Measurements from ENCODE around the gene ZSCAN32. TPM values are rescaled to one million over a fixed set of nuclear protein-coding genes. Genes with fewer than 3 reads are reported as not detected.

ZSCAN32 gene
- total RNA-seq, 1 experiment from 2014 or later: 26.1 TPM

- CTCF ChIA-PET: no interaction called here
- BruUV-seq (replicated peaks): no TSS peak
- Mint-ChIP-seq H3K36me3 (ENCODE audit: insufficient read depth, unreplicated experiment) (peaks cover 70% of the 10 kb centered on the region), H3K27ac (ENCODE audit: unreplicated experiment) (no peak overlapping the region), H3K9me3 (ENCODE audit: low read depth, unreplicated experiment) (peaks cover 29% of the 10 kb centered on the region), H3K4me1 (ENCODE audit: low read depth, unreplicated experiment) (no peaks in the 10 kb centered on the region), H3K27me3 (ENCODE audit: unreplicated experiment) (no peaks in the 10 kb centered on the region), H3K4me3 (ENCODE audit: low read depth, unreplicated experiment) (no peak overlapping the region)
- no peak for DNase-seq
- intact Hi-C loops (cut with micrococcal nuclease; ENCODE audit: unreplicated experiment): no loop called here
- TF ChIP-seq, protein P1, sequence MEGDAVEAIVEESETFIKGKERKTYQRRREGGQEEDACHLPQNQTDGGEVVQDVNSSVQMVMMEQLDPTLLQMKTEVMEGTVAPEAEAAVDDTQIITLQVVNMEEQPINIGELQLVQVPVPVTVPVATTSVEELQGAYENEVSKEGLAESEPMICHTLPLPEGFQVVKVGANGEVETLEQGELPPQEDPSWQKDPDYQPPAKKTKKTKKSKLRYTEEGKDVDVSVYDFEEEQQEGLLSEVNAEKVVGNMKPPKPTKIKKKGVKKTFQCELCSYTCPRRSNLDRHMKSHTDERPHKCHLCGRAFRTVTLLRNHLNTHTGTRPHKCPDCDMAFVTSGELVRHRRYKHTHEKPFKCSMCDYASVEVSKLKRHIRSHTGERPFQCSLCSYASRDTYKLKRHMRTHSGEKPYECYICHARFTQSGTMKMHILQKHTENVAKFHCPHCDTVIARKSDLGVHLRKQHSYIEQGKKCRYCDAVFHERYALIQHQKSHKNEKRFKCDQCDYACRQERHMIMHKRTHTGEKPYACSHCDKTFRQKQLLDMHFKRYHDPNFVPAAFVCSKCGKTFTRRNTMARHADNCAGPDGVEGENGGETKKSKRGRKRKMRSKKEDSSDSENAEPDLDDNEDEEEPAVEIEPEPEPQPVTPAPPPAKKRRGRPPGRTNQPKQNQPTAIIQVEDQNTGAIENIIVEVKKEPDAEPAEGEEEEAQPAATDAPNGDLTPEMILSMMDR (IDR thresholded peaks at IDR 0.05; ENCODE audit: unreplicated experiment): no peak
Observed at GRCh38 chr16:3388325-3388724, 12.5 kb downstream of the ZSCAN32 start.

GRCh38 chr16:3383045-3383448 is 17.8 kb downstream of the ZSCAN32 start:
- no peak overlapping the region for H3K4me3 Mint-ChIP-seq (ENCODE audit: low read depth, unreplicated experiment)
- no peaks in the 10 kb centered on the region for H3K4me1 Mint-ChIP-seq (ENCODE audit: low read depth, unreplicated experiment)
- DNase-seq: no peak
- no peaks in the 10 kb centered on the region for H3K27me3 Mint-ChIP-seq (ENCODE audit: unreplicated experiment)
- H3K36me3 Mint-ChIP-seq (ENCODE audit: insufficient read depth, unreplicated experiment): peaks cover 41% of the 10 kb centered on the region
- CTCF ChIA-PET: no interaction called here
- H3K27ac Mint-ChIP-seq (ENCODE audit: unreplicated experiment): no peak overlapping the region
- TF ChIP-seq, protein P1 (IDR thresholded peaks at IDR 0.05; ENCODE audit: unreplicated experiment): no peak
- intact Hi-C loops (cut with micrococcal nuclease; ENCODE audit: unreplicated experiment): no loop called here
- peaks cover 37% of the 10 kb centered on the region for H3K9me3 Mint-ChIP-seq (ENCODE audit: low read depth, unreplicated experiment)
- BruUV-seq (replicated peaks): no TSS peak

DNA sequence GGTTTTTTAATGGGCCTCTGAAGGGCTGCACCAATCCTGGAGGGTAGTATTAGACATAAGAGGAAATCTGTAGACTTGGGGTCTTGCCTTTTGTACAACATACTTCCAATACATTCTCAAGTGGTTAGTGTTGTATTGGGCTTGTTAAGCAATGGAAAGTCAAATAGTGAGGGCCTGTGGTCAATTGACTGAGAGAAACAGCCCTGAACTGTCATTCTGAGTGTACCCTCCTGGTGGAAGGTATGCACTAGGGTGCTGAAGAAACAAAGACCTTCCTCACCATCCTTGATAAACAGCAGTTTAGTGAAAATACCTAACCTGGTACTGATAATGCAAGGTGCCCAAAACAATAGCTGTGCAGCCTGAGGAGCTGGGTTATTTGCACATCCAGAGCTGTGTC is 22.9 kb downstream of the ZSCAN32 start:
- Mint-ChIP-seq H3K27me3 (ENCODE audit: unreplicated experiment) (no peaks in the 10 kb centered on the region), H3K4me3 (ENCODE audit: low read depth, unreplicated experiment) (no peak overlapping the region), H3K27ac (ENCODE audit: unreplicated experiment) (no peak overlapping the region), H3K4me1 (ENCODE audit: low read depth, unreplicated experiment) (no peaks in the 10 kb centered on the region), H3K36me3 (ENCODE audit: insufficient read depth, unreplicated experiment) (peaks cover 11% of the 10 kb centered on the region), H3K9me3 (ENCODE audit: low read depth, unreplicated experiment) (peaks cover 33% of the 10 kb centered on the region)
- BruUV-seq (replicated peaks): no TSS peak
- intact Hi-C loops (cut with micrococcal nuclease; ENCODE audit: unreplicated experiment): no loop called here
- TF ChIP-seq, protein P1 (IDR thresholded peaks at IDR 0.05; ENCODE audit: unreplicated experiment): no peak
- no peak for DNase-seq
- CTCF ChIA-PET: no interaction called here

- CTCF ChIA-PET: no interaction called here
- Mint-ChIP-seq H3K4me1 (ENCODE audit: low read depth, unreplicated experiment) (no peaks in the 10 kb centered on the region), H3K27ac (ENCODE audit: unreplicated experiment) (no peak overlapping the region), H3K27me3 (ENCODE audit: unreplicated experiment) (no peaks in the 10 kb centered on the region), H3K9me3 (ENCODE audit: low read depth, unreplicated experiment) (peaks cover 24% of the 10 kb centered on the region), H3K4me3 (ENCODE audit: low read depth, unreplicated experiment) (no peak overlapping the region), H3K36me3 (ENCODE audit: insufficient read depth, unreplicated experiment) (no peaks in the 10 kb centered on the region)
- TF ChIP-seq, protein P1 (IDR thresholded peaks at IDR 0.05; ENCODE audit: unreplicated experiment): no peak
- no peak for DNase-seq
- intact Hi-C loops (cut with micrococcal nuclease; ENCODE audit: unreplicated experiment): no loop called here
- BruUV-seq (replicated peaks): no TSS peak
Observed at GRCh38 chr16:3375680-3376079, 25.1 kb downstream of the ZSCAN32 start.
